Measurements from ENCODE around the gene ZNF443. TPM values are rescaled to one million over a fixed set of nuclear protein-coding genes. Genes with fewer than 3 reads are reported as not detected.

The ZNF443 gene
- 0.72 to 1.5 TPM (median 0.88 TPM) in 5 replicates for total RNA-seq (2022; extraction: Qiagen RNA extraction)

GRCh38 chr19:12440541-12441316, at the start of gene ZNF443:
TSS of gene ZNF443 (minus strand) at chr19:12441021. CDS start at chr19:12440914, 107 bp downstream.

GRCh38 chr19:12484371-12485051, 43.7 kb upstream of the ZNF443 start, which contains the start of gene ZNF709:
TSS of gene ZNF709 (minus strand) at chr19:12484816. CDS start at chr19:12484657, 159 bp downstream.

GRCh38 chr19:12400633-12401502, 40.0 kb downstream of the ZNF443 start, which contains the start of gene ZNF799:
TSS of gene ZNF799 (minus strand) at chr19:12401271. CDS start at chr19:12401070, 201 bp downstream.

Other genes with a start within 250 kb of the ZNF443 start
- 0.46 to 0.93 TPM (median 0.81 TPM) in 5 replicates for gene ZNF44, start 146.1 kb downstream of the ZNF443 start, total RNA-seq (2022; extraction: Qiagen RNA extraction)
- not detected in 5 replicates for gene ZNF563, start 107.4 kb downstream of the ZNF443 start, total RNA-seq (2022; extraction: Qiagen RNA extraction)
- not detected in 5 replicates for gene ZNF442, start 75.3 kb downstream of the ZNF443 start, total RNA-seq (2022; extraction: Qiagen RNA extraction)
- gene ZNF799, start 39.8 kb downstream of the ZNF443 start, total RNA-seq (2022; extraction: Qiagen RNA extraction): 0.83 to 1.8 TPM (median 1.5 TPM) in 5 replicates
- gene ZNF709, start 43.8 kb upstream of the ZNF443 start, total RNA-seq (2022; extraction: Qiagen RNA extraction): not detected in 5 replicates
- 1.4 to 2.5 TPM (median 1.7 TPM) in 5 replicates for gene ZNF564, start 110.5 kb upstream of the ZNF443 start, total RNA-seq (2022; extraction: Qiagen RNA extraction)
- gene ZNF490, start 169.8 kb upstream of the ZNF443 start, total RNA-seq (2022; extraction: Qiagen RNA extraction): 0.29 to 0.89 TPM (median 0.77 TPM) in 5 replicates
- gene ZNF791, start 169.9 kb upstream of the ZNF443 start, total RNA-seq (2022; extraction: Qiagen RNA extraction): 4.1 to 6.0 TPM (median 4.9 TPM) in 5 replicates
- gene MAN2B1, start 225.7 kb upstream of the ZNF443 start, total RNA-seq (2022; extraction: Qiagen RNA extraction): 15.8 to 20.2 TPM (median 19.2 TPM) in 5 replicates
- 8.6 to 11.4 TPM (median 9.1 TPM) in 5 replicates for gene WDR83, start 225.8 kb upstream of the ZNF443 start, total RNA-seq (2022; extraction: Qiagen RNA extraction)
- gene DHPS, start 240.9 kb upstream of the ZNF443 start, total RNA-seq (2022; extraction: Qiagen RNA extraction): 34.7 to 50.4 TPM (median 49.3 TPM) in 5 replicates
- not detected in 5 replicates for gene GNG14, start 247.0 kb upstream of the ZNF443 start, total RNA-seq (2022; extraction: Qiagen RNA extraction)